Measurements from ENCODE around the gene SLC27A2.

SLC27A2 gene

GRCh38 chr15:50190166-50190570, 8.2 kb downstream of the SLC27A2 start:
- DNase-seq, result no peak

- DNase-seq, result no peak
Measured at GRCh38 chr15:50190723-50191122, 8.7 kb downstream of the SLC27A2 start.

- no peak for DNase-seq
Measured at GRCh38 chr15:50192164-50192563, 10.2 kb downstream of the SLC27A2 start.

- DNase-seq, result no peak
Measured at GRCh38 chr15:50192926-50193620, 11.1 kb downstream of the SLC27A2 start.

GRCh38 chr15:50202003-50202402, 20.0 kb downstream of the SLC27A2 start:
- DNase-seq, result no peak

- DNase-seq, result no peak
Measured at GRCh38 chr15:50206020-50206419, 24.0 kb downstream of the SLC27A2 start.

GRCh38 chr15:50209809-50210208, 27.8 kb downstream of the SLC27A2 start:
- no peak for DNase-seq

GRCh38 chr15:50210462-50211157, 28.6 kb downstream of the SLC27A2 start:
- DNase-seq, result no peak

- DNase-seq, result no peak
Measured at GRCh38 chr15:50218291-50218690, 36.3 kb downstream of the SLC27A2 start.

- DNase-seq, result no peak
Measured at GRCh38 chr15:50218691-50219090, 36.7 kb downstream of the SLC27A2 start.

GRCh38 chr15:50219820-50220219, 37.8 kb downstream of the SLC27A2 start:
- no peak for DNase-seq

- DNase-seq, result no peak
Measured at GRCh38 chr15:50222181-50222580, 40.2 kb downstream of the SLC27A2 start.

GRCh38 chr15:50224606-50225005, 42.6 kb downstream of the SLC27A2 start:
- no peak for DNase-seq

- DNase-seq, result no peak
Measured at GRCh38 chr15:50225057-50225456, 43.1 kb downstream of the SLC27A2 start.

- DNase-seq, result no peak
Measured at GRCh38 chr15:50225938-50226337, 43.9 kb downstream of the SLC27A2 start.

- no peak for DNase-seq
Measured at GRCh38 chr15:50227076-50227475, 45.1 kb downstream of the SLC27A2 start.

GRCh38 chr15:50228866-50229265, 46.9 kb downstream of the SLC27A2 start:
- DNase-seq, result no peak

GRCh38 chr15:50229336-50229735, 47.3 kb downstream of the SLC27A2 start:
- no peak for DNase-seq

GRCh38 chr15:50231761-50232160, 49.8 kb downstream of the SLC27A2 start:
- no peak for DNase-seq

- no peak for DNase-seq
Measured at GRCh38 chr15:50232791-50233190, 50.8 kb downstream of the SLC27A2 start.

- DNase-seq, result no peak
Measured at GRCh38 chr15:50233192-50233736, 51.3 kb downstream of the SLC27A2 start.

- no peak for DNase-seq
Measured at GRCh38 chr15:50234764-50235163, 52.8 kb downstream of the SLC27A2 start.

- DNase-seq, result no peak
Measured at GRCh38 chr15:50235794-50236193, 53.8 kb downstream of the SLC27A2 start.
